Ectodermal cell (in vitro differentiated cells): Measurements from ENCODE around the gene NHLRC4.
A peak's percentile ranks its signal among the peaks of the same experiment; 100 is the strongest.

Experiments
- H3K27ac ChIP-seq: 2 replicates; pipeline ENCODE4 v1.7.0; 2013; ENCODE audit warnings: mild to moderate bottlenecking, low read depth, low read length; ENCODE audit not compliant: insufficient read depth, poor library complexity, severe bottlenecking
- H3K27me3 ChIP-seq: 2 replicates; pipeline ENCODE4 v1.7.0; 2013; ENCODE audit warnings: mild to moderate bottlenecking, low read length; ENCODE audit not compliant: insufficient read depth, control insufficient read depth, poor library complexity, severe bottlenecking
- H3K36me3 ChIP-seq: one replicate; pipeline ENCODE4 v1.7.0; 2013; ENCODE audit warnings: low read length; ENCODE audit not compliant: control insufficient read depth, insufficient read depth
- H3K4me1 ChIP-seq: one replicate; pipeline ENCODE4 v1.7.0; 2013; ENCODE audit warnings: low read length; ENCODE audit not compliant: control insufficient read depth, insufficient read depth
- H3K4me3 ChIP-seq: 2 replicates; pipeline ENCODE4 v1.7.0; 2013; ENCODE audit warnings: low read depth, low read length, control low read depth; ENCODE audit not compliant: insufficient read depth
- H3K9me3 ChIP-seq: 2 replicates; pipeline ENCODE4 v1.7.0; 2013; ENCODE audit warnings: mild to moderate bottlenecking, low read length, moderate library complexity; ENCODE audit not compliant: control insufficient read depth
- WGBS, 2 experiments: methylation state at CpG; one replicate each; pipeline ENCODE4 v1.1.7; 2013; ENCODE audit warnings: missing lambda C conversion rate in 2 of 2; 5-methylcytosine and 5-hydroxymethylcytosine counted together

The NHLRC4 gene

DNA sequence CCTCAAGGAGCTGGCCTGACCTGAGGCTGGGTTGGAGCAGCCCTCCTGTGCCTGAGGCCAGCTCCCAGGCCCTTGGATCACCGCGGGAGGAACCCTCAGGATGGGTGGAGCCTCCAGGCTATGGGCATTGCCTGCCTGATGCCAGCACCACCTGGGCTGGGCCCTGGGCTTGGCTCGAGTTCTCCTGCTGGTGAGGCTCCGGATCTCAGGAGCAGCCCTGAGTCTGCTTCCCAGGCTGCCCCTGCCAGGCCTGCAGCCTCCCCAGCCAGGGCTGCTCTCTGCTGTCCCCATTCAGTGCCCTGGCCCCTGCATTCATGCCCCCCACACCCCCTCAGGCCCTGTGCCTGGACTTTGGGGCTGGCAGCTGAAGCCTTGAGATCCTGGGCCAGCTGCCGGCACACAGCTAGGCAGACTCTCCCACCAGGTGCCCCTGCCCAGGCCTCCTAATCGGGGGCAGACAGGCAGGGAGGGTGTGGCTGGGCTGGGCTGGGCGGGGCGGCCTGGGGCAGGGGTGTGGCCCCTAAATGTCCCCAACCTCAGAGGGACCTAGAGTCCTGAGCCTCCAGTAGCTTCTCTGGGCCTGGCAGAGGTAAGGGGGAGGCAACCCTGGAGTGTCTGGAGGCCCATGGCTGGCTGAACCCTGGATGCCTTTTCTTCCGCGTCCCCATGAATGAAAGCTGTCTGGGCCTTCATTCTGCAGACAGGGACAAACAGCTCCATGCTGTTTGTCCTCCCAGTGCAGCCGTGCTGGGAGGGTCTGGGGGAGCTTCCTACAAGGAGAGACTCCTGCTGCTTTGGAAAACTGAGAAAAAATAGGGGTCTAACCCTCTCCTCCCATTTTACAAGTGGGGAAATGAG is 1.8 kb downstream of the NHLRC4 start:
- no peaks in the 10 kb centered on the region for H3K27me3 ChIP-seq
- H3K36me3 ChIP-seq = no peaks in the 10 kb centered on the region
- peak overlapping the region; percentile 65 for H3K4me3 ChIP-seq
- no peaks in the 10 kb centered on the region for H3K9me3 ChIP-seq
- peaks cover 32% of the 10 kb centered on the region for H3K4me1 ChIP-seq
- WGBS, 2 experiments = 73 to 75% methylated on average over 11 of the region's 11 CpGs
- H3K27ac ChIP-seq = no peak overlapping the region

DNA sequence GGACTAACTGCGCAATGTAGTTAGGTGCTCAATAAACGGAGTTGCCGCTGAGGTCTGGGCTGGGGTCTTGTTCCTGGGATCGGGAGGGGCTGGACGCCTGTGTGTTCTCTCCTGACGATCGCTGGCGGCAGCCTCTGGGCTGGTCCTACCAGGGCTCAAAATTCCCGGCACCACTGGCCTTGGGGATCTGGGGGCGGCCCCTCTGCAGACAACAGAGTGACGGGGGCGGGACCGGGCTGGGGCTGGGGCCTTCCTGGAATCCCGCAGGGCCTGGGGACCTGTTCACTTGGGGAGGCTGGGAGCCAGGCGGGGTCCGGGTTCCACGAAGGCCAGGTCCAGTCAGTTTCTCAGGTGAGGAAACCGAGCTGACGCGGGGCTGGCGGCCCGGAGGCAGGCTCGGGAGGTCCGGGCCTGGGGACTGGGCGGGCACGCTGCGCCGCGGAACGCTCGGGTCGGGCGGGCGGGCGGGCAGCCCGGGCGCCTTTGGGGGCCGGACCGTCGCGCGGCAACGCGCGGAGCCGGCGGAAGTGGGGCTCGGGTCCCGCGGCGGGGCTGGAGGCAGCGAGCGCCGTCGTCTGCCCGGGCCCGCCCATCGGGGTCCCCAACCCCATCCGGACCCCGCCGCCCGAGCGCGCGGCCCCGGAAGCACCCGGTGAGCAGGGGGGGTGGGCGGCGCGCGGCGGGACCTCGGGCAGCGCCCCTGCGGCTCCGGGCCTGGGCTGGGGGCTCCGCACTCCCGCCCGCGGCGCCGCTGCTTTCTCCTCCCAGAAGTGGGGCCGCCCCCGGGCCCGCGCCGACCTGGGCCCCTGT is 2.8 kb downstream of the NHLRC4 start, which contains the start of gene PIGQ:
Gene PIGQ (plus strand): TSS at position 524 of the 810 bp plus-strand sequence. CDS start 4,107 bp downstream, outside the sequence.
- WGBS, 2 experiments = 2% methylated on average over 87 of the region's 87 CpGs
- Histone ChIP-seq H3K4me3 (peak within 1 kb of the TSS; percentile 65), H3K27me3 (no peaks in the 10 kb centered on the region), H3K4me1 (peaks cover 32% of the 10 kb centered on the region), H3K36me3 (no peaks in the 10 kb centered on the region), H3K27ac (peak within 1 kb of the TSS; percentile 16), H3K9me3 (no peaks in the 10 kb centered on the region)

DNA sequence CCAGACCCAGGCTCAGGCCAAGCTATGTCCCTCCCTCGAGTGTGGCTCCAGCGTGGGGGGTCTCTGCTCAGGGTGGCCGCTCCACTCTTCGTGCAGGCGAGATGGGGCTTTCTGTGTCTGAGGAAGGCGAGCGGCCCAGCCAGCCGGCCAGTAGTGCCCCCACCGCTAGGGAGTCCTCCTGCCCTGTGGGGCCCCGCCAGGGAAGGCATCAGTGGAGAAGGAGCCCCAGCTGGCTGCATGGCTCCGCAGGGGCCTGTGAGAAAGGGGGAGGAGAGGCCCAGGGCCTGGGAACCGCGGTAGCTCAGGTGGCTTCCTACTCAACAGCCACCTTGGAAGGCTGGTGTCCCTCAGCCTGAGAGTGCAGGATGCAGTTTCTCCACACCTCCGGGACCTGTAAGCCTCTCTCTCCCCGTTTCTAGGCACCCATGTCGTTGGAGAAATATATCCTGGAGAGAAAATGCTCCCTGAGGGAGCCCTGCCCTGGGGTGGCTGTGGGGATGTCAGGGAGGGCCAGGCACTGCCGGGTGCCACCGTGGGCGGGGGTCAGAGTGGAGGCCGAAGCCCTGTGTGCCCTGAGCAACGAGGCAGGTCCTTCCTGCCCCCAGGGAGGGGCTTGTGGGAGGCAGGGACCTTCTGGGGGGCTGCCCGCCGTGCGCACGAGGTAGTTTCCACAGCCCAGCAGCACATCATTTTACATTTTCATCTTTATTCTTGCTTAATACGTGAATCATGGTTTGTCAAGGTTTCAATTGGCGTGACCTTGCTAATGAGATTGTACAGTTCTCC is 6.3 kb downstream of the NHLRC4 start:
- no peak overlapping the region for H3K4me3 ChIP-seq
- no peaks in the 10 kb centered on the region for H3K36me3 ChIP-seq
- peaks cover 15% of the 10 kb centered on the region for H3K4me1 ChIP-seq
- no peaks in the 10 kb centered on the region for H3K27me3 ChIP-seq
- 87% methylated on average over 27 of the region's 27 CpGs for WGBS, 2 experiments
- no peak overlapping the region for H3K27ac ChIP-seq
- no peaks in the 10 kb centered on the region for H3K9me3 ChIP-seq

DNA sequence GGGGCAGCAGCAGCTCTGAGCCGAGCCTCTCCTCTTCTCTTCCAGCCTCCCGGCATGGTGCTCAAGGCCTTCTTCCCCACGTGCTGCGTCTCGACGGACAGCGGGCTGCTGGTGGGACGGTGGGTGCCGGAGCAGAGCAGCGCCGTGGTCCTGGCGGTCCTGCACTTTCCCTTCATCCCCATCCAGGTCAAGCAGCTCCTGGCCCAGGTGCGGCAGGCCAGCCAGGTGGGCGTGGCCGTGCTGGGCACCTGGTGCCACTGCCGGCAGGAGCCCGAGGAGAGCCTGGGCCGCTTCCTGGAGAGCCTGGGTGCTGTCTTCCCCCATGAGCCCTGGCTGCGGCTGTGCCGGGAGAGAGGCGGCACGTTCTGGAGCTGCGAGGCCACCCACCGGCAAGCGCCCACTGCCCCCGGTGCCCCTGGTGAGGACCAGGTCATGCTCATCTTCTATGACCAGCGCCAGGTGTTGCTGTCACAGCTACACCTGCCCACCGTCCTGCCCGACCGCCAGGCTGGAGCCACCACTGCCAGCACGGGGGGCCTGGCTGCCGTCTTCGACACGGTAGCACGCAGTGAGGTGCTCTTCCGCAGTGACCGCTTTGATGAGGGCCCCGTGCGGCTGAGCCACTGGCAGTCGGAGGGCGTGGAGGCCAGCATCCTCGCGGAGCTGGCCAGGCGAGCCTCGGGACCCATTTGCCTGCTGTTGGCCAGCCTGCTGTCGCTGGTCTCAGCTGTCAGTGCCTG is 7.4 kb downstream of the NHLRC4 start:
- no peaks in the 10 kb centered on the region for H3K36me3 ChIP-seq
- no peak overlapping the region for H3K4me3 ChIP-seq
- H3K4me1 ChIP-seq = peaks cover 4% of the 10 kb centered on the region
- no peak overlapping the region for H3K27ac ChIP-seq
- WGBS, 2 experiments = 96% methylated on average over 46 of the region's 46 CpGs
- H3K9me3 ChIP-seq = no peaks in the 10 kb centered on the region
- no peaks in the 10 kb centered on the region for H3K27me3 ChIP-seq

DNA sequence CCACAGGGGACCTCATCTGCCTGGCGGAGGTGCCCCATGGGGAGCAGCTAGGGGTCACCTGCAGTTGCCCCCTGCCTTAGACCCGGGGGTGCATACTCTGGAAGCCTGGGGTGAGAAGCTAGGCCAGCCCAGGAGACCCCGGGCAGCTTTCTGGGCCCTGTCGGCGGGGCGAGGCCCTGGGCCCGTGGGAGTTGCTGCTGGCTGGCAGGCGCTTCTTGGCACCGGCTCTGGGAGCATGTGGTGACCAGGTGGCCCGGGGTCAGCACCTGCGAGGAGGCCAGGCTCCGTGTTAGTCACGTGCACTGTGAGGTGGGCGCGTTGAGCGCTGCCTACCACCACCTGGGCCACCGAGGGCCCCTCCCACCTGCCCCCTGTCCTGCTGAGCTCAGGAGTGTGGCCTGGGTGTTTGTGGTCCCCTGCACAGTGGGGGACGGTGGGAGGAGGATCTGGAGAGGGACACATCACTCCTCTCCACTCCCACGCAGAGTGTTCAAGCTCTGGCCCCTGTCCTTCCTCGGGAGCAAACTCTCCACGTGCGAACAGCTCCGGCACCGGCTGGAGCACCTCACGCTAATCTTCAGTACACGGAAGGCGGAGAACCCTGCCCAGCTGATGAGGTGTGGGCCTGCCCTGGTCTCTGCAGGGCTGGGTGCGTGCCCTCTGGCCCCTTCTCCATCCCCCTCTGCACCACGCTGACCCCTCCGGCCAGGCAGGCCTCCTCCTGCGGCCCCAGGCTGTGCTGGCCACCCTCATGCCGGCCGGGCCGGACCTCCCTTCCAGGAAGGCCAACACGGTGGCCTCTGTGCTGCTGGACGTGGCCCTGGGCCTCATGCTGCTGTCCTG is 8.8 kb downstream of the NHLRC4 start:
- peaks cover 2% of the 10 kb centered on the region for H3K4me1 ChIP-seq
- H3K27me3 ChIP-seq = no peaks in the 10 kb centered on the region
- H3K4me3 ChIP-seq = no peak overlapping the region
- H3K9me3 ChIP-seq = no peaks in the 10 kb centered on the region
- 92 to 93% methylated on average over 36 of the region's 36 CpGs for WGBS, 2 experiments
- H3K36me3 ChIP-seq = no peaks in the 10 kb centered on the region
- H3K27ac ChIP-seq = no peak overlapping the region

DNA sequence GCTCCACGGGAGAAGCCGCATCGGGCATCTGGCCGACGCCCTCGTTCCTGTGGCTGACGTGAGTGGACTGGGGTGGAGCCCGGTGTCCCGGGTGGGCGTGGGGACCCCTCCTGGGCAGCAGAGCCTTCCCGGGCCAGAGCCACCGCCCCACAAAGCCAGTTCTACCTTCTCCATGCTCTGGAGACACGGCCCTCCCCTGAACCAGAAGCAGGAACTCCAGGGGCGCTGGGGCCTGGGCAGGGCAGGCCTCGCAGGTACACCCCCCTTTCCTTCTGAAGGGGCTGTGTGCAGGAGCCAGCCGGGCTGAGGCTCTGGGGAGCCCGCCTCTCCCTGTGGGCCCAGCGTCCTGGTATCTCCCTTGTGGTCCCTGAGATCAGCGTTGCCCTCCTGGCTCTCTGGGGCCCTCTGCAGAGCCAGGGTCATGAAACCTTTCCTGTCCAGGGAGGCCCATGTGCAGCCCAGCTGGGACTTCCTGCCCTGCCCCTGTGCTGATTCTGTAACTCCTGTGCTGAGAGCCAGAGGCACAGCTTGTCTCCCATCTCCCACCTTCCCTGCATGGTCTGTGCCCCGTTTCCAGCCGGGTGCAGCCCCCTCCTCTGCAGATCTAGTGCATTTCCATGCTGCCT is 9.5 kb downstream of the NHLRC4 start:
- H3K27ac ChIP-seq = no peak overlapping the region
- H3K36me3 ChIP-seq = no peaks in the 10 kb centered on the region
- H3K27me3 ChIP-seq = no peaks in the 10 kb centered on the region
- no peak overlapping the region for H3K4me3 ChIP-seq
- 93 to 94% methylated on average over 21 of the region's 21 CpGs for WGBS, 2 experiments
- peaks cover 2% of the 10 kb centered on the region for H3K4me1 ChIP-seq
- H3K9me3 ChIP-seq = no peaks in the 10 kb centered on the region

DNA sequence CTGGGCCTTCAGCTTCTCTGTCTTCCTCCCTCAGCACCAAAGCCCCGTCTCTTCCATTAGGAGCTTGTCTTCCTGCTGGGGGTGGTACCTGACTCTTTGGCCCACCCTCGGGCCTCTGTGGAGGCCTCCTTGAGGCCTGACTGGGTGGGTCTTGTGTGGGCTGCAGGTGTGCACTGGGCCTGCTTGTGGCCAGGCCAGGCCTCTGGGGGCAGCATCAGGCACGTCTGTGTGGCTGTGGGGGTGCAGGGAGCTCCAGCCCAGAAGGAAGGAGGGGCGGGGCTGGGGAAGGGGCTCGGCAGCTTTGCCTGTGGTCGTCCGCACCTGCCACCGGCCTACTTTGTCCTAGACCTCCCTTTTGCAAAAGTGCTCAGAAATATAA is 10.0 kb downstream of the NHLRC4 start:
- Histone ChIP-seq H3K27ac (no peak overlapping the region), H3K27me3 (no peaks in the 10 kb centered on the region), H3K9me3 (no peaks in the 10 kb centered on the region), H3K36me3 (no peaks in the 10 kb centered on the region), H3K4me1 (peaks cover 2% of the 10 kb centered on the region), H3K4me3 (no peak overlapping the region)
- 59 to 60% methylated on average over 4 to 6 of the region's 8 CpGs for WGBS, 2 experiments

DNA sequence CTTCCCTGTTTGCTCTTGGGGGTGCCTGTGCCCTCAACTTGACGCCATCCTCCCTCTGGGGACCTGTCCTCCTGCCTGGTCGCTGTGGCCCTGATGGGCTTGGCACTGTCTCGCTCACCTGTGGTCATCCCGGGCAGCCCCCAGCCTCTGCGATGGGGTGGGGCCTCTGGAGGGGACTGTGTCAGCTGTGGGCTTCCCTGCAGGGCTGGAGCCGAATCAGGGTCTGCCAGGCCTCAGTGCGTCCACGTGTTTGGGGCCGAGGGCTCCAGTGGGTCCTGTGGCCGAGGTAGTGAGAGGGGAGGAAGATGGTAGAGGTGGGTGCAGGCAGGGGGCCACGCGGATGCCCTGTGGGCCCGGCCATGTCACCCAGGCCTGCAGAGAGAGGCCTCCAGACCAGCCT is 11.0 kb downstream of the NHLRC4 start:
- 94 to 96% methylated on average over 13 of the region's 13 CpGs for WGBS, 2 experiments
- Histone ChIP-seq H3K4me1 (no peaks in the 10 kb centered on the region), H3K4me3 (no peak overlapping the region)

More for the DNA sequence above, 11.0 kb downstream of the NHLRC4 start:
- H3K36me3 ChIP-seq = no peaks in the 10 kb centered on the region
- no peak overlapping the region for H3K27ac ChIP-seq
- no peaks in the 10 kb centered on the region for H3K9me3 ChIP-seq
- no peaks in the 10 kb centered on the region for H3K27me3 ChIP-seq
